Non-pigmented ciliary epithelial cell (primary cell): ENCODE measurements around the gene PCSK6.
"Not testable (repeated sequence)": the region's sequence is repeated elsewhere in the genome, so short reads cannot be mapped to it uniquely, and the experiment has no call there.

Source experiments
- DNase-seq: peaks from one replicate; pipeline ENCODE4 v3.0.0-alpha.2; 2010; ENCODE audit warnings: low read depth

Gene PCSK6

DNA sequence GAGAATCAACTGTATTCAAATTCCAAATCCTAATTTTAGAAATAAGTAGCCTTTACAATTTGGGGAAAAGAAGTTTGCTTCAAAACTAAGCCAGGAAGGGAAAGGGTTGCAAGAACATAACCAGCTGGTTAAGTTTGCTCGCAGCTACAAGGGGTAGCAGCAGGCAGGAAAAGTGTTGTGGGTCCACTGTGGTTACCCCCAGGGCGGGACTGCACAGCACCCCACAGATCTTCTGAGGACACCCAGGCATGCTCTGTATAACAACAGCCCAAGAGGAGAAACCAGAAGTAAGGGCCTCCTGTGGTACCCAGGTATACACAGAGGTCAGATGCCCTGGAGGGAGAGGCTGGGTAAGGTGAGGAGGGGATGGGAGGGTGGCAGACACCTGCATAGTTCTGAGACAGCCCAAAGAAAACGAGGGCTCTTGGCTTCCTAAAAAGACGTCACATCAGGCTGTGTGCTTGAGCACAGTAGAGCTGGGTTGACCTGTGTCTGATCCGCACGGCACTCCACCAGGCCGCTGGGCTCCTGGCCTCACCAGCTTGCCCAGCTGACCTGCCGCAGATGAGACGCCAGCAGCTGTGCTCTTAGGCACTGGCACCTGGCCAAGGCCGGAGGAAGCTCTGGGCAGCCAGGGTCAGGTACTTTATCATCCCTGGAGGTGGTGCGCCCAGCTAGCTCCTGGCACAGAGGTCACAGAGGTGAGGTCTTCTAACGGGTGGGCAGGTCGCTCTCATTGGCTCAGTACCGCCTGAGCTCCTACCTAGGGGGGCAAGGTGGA is 112.7 kb downstream of the PCSK6 start:
- DNase-seq: no peak

DNA sequence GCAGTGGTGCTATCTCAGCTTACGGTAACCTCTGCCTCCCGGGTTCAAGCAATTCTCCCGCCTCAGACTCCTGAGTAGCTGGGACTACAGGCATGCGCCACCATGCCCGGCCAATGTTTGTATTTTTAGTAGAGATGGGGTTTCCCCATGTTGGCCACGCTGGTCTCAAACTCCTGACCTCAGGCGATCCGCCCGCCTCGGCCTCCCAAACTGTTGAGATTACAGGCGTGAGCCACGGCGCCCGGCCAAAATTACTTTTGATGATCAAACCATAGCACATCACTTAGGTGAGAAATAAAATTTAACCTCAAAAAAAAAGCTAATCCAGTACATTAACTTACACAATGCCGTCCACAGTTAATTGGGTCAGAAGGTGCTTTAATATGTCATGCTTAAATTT is 114.5 kb downstream of the PCSK6 start:
- not testable (repeated sequence) for DNase-seq

GRCh38 chr15:101374326-101374725 is 115.2 kb downstream of the PCSK6 start:
- no peak for DNase-seq

DNA sequence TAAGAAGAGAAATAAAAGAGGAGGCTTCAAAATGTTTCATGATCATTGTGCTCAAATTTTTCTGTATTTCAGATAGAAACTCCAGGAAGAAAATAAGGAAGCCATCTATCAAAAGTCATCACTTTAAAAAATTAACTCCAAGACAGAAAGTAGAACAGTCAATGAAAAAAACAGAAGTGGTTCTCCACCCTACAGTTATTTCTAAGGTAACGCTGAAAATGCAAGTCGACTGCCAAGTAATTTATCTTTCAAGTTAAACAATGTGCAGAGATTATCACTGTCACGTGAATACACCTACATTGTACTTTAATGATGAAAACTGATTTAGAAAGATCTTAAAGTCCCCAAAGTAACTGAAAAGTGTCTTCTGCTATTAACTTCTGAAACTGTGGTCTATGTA is 115.9 kb downstream of the PCSK6 start:
- no peak for DNase-seq

DNA sequence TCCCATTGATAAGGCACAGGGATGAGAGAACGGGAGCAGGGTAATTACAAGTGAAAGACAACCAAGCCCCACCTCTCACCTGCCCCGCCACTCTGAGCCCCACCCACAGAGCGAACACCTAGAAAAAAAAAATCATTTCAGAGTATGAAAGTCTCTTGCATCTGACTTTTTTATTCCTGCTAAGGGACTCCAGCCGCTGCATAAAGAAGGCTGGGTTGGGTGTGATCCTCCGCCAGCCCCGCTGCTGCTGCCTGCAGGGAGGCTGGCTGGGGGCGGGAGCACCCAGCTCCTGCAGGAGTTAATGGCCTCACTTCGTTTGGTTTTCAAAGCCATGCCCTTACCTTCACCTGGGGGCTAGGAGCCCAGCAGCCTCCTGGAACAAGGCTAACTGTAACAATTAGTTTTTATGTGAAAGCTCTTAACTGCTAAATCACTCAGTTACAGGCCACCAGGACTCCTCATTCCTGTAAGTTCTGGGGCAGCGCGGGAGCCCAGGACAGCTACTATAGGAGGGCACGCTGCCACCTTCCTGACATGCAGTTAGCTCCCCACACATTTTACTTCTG is 116.5 kb downstream of the PCSK6 start:
- DNase-seq: no peak

DNA sequence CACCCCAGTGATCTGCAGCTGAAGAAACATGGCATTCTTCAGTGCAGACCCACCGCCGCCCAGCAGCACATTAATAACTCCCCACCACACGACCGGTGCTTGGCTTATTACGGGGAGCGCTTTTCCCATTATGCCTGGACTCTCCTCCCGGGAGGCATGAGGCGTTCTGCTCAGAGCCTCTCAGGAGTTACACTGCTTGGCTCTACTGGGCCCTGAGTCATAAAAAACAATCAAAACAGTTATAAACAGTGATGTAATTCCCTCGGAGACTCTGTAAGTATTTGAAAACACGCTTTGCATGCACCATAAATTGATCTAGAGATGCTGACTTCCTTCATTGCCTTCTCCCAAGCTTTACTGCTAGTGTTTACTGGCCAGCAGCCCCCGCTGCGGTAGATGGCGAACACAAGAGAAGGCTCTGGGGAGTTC is 117.3 kb downstream of the PCSK6 start:
- no peak for DNase-seq

DNA sequence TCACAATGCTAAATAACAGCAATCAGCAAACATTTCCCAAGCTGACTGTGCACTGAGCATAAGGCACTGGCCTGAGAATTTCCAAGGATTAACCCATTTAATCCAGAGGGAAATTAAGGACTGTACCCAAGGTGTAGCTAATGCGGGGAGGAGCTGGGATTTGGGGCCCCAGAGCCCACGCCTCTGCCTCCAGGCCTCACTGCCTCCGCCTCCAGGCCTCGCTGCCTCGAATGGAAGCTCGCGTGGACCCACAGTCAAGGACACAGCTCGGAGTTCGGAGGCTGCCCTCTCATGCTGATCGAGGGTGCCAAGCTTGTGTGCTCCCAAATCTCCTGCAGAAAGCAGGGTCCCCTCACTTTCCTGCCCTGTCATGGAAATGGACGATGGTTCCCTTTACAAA is 118.0 kb downstream of the PCSK6 start:
- no peak for DNase-seq

- DNase-seq: no peak
Measured at GRCh38 chr15:101371081-101371480, 118.4 kb downstream of the PCSK6 start.

- no peak for DNase-seq
Measured at GRCh38 chr15:101370330-101371024, 119.0 kb downstream of the PCSK6 start.

DNA sequence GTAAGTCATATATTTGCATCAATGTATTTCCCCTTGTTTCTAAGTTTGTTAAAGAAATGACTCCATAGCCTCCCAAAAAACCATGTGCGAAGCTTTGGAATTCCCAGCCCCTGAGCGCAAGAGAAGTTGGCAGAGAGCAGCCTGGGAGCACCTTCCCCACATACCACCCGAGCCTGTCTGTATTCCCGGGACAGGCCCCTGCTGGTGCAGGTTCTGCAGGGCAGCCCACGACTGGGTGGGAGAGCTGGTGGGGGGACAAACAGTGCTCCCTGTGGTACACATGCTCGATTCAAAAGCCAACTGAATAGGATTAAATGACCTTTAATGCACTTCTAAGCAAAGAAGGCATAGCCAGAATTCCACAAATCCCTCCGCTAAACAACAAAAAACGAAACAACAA is 119.8 kb downstream of the PCSK6 start:
- no peak for DNase-seq

GRCh38 chr15:101368861-101369642 is 120.5 kb downstream of the PCSK6 start:
- no peak for DNase-seq

- DNase-seq: no peak
Measured at GRCh38 chr15:101368086-101368780, 121.3 kb downstream of the PCSK6 start.

DNA sequence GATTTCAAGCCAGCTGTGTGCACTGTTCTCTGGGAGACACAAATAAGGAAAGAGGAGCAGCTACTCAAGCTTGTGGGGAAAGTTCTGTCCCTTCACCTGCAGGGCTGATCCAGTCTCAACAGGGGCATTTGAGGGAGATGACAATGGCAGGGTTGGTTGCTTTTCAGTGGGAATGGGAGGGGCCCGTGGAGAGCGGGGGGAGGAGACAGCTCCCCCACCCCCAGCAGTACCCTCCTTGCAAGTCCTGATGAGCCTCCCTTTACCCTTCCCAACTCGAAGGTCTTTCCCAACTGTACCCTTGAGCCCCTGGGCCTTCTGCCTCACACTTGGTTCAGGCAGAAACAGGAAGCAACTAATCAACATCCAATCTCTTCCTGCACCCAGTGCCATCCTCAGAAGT is 122.7 kb downstream of the PCSK6 start:
- no peak for DNase-seq

DNA sequence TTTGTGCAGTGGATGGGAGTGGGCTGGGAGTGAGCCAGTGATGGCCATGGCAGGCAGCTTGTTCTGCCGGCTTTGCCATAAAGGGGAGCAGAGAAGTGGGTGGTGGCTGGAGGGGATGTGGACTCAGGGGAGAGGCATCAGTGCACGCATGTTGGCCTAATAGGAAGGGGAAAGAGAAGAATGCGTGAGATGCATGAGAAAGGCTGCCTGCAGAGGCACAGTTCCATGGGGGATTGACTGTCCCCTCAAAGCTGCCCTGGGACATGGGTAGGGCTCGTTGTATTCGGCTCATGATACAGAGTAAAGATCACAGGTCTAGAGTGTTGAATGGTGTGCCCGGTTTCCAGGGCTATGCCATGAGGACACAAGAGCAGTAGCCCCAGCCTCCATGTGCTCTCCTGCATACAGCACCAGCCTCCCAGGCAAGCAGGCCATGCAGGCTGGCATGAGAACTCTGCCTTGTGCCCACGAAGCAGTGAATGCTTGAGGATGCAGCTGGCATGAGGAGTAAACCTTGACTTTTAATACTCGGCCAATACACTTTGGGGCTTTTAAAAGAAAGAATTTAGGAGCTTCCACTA is 126.4 kb downstream of the PCSK6 start:
- no peak for DNase-seq

GRCh38 chr15:101362359-101362758 is 127.1 kb downstream of the PCSK6 start:
- DNase-seq: no peak

DNA sequence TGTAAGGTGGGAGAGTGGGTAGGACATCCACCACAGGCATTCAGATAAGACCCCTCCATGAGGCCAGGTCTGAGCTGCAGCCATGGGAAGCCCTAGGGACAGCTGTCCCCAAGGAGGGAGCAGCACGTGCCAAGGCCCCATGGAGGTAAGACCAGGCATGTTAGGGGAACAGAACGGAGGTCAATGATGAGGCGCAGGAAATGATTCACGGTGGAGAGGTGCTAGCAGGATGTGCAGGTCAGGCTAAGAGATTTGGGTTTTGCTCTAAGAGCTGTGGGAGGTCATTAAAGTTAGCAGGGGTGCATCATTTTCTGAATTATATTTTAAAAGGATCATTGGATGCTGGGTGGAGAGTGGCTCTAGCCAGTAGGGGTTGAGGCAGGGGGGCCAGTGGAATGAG is 128.1 kb downstream of the PCSK6 start:
- no peak for DNase-seq

DNA sequence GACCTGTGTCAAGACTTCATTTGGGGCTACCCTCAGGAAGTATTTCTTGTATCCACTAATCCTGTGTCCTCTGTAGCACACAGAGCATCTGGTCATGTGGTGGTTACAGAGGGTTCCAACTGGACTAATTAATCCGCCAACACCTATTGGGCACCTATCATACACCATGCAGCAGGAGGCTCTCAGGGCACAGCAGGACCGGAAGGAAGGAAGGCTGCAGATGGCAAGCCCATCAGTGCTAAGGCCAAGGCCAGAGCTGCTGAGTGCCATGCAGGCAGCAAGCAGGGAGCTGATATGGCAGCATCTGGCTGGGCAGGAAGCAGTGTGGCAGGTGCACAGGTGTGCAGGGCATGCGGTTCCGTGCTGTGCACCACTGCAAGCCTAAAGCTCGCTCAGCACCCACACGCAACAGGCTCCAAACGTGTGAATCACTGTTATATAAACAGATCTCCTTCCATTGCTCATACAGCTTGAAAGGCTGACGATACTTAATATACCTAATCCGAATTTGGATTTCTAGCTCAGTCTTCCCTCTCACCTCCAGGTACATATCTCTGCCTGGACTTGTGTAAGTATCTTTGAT is 130.1 kb downstream of the PCSK6 start:
- no peak for DNase-seq

- no peak for DNase-seq
Measured at GRCh38 chr15:101358895-101359294, 130.6 kb downstream of the PCSK6 start.

- no peak for DNase-seq
Measured at GRCh38 chr15:101357885-101358284, 131.6 kb downstream of the PCSK6 start.

DNA sequence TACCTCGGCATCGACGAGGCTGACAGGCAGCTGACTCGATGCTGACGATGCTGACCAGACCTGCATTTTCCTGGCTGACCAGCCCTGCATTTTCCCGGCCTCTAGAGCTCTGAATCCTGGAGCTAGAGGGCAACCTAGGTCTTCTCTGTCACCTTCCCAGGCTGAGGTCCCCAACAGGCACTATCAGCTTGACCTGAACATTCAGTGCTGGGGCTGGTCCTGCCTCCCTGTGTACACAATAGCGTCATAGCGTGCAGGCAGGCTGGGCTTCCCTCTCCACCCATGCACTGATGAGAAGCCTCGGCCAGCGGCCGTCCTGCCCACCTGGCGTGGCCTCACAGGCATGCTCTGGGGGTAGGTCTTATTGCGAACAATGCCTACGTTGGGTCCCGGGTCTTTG is 132.2 kb downstream of the PCSK6 start:
- no peak for DNase-seq

- not testable (repeated sequence) for DNase-seq
Measured at GRCh38 chr15:101356512-101357172, 132.9 kb downstream of the PCSK6 start.
